GM12873 (cell line): ENCODE results near the gene TTC14.

Experiments
- TF ChIP-seq, protein P1 (sequence below): IDR thresholded peaks from 2 replicates; pipeline ENCODE4 v1.5.1; 2012; ENCODE audit warnings: low read depth, mild to moderate bottlenecking, moderate library complexity, low read length, control low read depth; ENCODE audit not compliant: insufficient read depth; ENCODE audit errors: missing control alignments

The TTC14 gene, protein sequence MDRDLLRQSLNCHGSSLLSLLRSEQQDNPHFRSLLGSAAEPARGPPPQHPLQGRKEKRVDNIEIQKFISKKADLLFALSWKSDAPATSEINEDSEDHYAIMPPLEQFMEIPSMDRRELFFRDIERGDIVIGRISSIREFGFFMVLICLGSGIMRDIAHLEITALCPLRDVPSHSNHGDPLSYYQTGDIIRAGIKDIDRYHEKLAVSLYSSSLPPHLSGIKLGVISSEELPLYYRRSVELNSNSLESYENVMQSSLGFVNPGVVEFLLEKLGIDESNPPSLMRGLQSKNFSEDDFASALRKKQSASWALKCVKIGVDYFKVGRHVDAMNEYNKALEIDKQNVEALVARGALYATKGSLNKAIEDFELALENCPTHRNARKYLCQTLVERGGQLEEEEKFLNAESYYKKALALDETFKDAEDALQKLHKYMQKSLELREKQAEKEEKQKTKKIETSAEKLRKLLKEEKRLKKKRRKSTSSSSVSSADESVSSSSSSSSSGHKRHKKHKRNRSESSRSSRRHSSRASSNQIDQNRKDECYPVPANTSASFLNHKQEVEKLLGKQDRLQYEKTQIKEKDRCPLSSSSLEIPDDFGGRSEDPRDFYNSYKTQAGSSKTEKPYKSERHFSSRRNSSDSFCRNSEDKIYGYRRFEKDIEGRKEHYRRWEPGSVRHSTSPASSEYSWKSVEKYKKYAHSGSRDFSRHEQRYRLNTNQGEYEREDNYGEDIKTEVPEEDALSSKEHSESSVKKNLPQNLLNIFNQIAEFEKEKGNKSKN

DNA sequence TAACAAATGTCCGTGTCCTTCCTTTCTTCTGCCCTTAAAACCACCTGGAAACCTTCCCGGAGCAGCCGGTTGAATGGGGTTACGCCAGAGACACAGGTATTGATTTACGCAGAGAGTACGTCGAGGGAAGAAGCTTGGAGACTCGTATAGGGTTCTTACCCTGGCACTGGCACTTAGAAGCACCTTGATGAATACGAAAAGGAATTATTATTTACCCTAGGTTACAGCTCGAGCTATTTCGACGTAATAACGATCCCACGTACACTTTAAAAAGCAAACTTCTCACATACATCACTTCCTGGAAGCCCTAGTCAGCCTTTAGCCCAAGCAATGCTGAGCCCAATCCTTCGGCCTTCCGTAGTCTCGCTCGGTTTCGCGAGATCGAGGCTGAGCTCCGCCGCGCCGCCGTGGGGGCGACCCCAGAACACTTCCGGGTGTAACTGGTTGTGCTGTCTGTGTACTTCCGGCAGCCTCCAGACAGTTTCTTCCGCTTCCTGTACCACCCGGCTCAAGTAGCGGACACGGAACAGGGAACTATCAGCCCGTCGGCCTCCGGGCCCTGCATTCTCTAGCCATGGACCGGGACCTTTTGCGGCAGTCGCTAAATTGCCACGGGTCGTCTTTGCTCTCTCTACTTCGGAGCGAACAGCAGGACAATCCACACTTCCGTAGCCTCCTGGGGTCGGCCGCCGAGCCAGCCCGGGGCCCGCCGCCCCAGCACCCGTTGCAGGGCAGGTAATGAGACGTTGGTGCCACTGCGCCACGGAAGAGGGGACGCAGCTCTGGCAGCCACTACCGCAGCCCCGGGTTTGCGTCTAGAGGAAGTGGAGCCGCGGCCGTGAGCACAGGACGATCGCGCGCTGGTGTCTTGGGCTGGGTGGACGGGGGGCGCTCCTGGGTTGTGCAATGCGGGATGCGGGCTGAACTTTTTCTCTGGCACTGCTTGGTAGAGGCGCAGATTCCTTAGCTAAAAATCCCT is at the start of gene TTC14:
Gene TTC14, plus strand, starts transcription at position 476 of the 979 bp plus-strand sequence. Its CDS starts 99 bp downstream, at position 575.
- TF ChIP-seq, protein P1, sequence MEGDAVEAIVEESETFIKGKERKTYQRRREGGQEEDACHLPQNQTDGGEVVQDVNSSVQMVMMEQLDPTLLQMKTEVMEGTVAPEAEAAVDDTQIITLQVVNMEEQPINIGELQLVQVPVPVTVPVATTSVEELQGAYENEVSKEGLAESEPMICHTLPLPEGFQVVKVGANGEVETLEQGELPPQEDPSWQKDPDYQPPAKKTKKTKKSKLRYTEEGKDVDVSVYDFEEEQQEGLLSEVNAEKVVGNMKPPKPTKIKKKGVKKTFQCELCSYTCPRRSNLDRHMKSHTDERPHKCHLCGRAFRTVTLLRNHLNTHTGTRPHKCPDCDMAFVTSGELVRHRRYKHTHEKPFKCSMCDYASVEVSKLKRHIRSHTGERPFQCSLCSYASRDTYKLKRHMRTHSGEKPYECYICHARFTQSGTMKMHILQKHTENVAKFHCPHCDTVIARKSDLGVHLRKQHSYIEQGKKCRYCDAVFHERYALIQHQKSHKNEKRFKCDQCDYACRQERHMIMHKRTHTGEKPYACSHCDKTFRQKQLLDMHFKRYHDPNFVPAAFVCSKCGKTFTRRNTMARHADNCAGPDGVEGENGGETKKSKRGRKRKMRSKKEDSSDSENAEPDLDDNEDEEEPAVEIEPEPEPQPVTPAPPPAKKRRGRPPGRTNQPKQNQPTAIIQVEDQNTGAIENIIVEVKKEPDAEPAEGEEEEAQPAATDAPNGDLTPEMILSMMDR = peak; percentile 12

DNA sequence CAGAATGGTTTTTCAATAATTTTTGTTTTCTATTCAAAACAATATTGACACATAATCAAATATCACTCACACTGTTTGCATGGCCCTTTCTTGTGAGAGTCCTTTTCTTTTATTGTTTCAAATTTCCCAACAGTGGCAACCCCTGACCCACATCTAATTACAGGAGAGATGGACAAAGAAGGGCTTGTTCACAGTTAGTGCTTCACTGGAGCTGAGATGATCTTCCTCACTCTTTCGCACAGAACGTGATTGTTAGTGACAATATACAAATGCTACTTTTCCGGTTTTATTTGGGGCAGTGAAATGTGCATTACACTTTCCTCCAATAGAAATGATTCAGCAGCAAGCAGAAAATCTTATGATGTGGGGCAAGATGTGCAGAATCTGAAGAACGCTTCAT is 38.6 kb upstream of the TTC14 start:
- TF ChIP-seq, protein P1 = no peak

DNA sequence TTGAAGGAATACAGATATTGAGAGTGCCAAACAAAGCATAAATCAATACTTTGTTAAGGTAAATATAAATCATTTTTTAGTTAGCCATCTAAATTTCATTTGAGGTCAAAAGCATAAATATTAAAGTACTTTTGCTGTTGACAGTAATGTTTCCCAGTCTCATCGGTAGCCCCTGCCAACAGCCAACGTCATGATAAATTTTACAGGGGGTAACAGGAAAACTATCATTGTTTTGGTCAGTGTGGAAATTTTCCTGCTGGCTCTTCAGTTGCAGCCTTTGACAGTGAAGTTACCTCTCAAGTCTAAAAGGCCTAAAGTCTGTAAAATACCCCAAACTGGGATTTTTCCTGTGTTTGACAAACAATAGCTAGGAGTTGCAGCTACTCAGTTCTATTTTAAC is 37.3 kb upstream of the TTC14 start:
- TF ChIP-seq, protein P1 = no peak

DNA sequence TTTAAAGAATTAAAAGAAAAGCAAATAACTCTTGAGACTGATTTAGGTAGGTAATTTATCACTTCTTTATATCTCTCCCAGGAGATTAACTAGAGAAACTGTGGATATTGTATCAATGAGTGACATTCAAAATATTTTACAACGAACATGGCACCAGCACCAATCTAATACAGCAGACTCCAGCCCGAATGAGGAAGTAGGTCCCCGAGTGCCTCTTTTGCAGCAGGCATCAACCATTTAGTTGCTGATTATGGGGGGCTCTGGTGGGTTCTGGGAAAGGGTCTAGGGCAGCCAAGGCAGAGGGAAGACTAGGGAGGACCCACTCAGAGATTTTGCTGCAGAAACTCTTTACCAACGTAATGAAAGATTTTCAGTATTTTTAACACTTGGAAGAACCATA is 31.7 kb upstream of the TTC14 start:
- TF ChIP-seq, protein P1 = no peak

DNA sequence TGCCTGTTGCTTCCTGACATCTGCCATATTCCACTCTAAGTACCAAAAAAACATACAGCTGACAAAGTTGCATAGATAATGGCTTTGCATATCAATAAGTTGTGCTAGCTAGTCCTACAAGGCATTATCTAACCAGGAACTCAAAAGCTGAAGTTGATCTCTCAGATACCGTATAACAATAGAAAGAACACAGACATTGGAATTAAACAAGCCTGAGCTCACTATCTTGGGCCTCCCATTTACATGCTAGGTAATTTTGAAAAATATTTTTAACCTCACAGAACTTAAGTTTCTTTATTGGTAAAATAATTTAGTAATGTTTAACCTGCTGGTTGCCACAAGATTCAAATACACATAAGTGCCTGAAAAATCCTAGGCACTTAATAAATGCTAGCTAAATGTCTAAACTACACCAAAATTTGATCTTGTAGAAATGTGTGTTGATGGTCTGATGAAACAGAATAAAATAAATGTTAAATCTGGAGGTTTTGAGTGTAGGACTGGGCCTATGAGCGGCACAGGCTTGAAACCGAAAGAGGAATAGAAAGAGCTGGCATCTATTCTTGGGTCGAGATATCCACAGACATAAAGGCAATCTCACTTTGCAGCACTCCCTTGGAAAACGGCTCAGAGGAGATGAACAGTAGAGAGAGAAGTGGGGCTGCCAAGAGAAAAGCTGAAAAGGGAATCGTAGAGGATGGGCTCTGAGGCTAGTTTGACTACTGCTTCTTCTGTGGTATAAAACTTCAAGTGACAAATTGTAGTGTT is 29.9 kb upstream of the TTC14 start:
- TF ChIP-seq, protein P1 = no peak

DNA sequence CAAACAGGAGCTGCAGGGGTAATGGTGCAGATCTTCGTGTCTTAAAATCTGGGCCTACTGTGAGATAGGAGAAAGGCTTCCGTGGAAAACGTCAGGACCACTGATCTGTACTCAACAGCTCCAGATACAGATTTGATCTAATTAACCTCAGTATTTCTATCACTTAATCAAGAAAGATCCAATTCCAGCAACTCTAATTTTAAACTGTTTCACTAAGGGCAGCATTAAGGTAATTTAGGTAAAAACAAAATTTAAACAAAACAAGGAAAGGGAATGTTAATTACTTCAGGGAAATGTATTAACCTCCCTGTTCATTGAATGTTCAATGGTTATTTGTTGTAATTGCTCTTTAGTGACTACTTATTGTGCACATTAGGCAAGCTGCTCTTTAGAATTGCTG is 26.4 kb upstream of the TTC14 start:
- TF ChIP-seq, protein P1 = no peak
